HepG2 (cell line): ENCODE measurements around the gene PLXNC1. TPM values are rescaled to one million over a fixed set of nuclear protein-coding genes. Genes with fewer than 3 reads are reported as not detected.

Source experiments
- CCDC6 ChIP-seq: sonication (generic); formaldehyde crosslinking; IDR thresholded peaks from 2 replicates; pipeline ENCODE4 v1.8.1; 2022; ENCODE audit warnings: mild to moderate bottlenecking, missing genetic modification reagents, moderate library complexity
- ELF1 ChIP-seq: sonication (generic); formaldehyde crosslinking; IDR thresholded peaks from 2 replicates; pipeline ENCODE4 v1.4.0; 2020; ENCODE audit warnings: missing genetic modification reagents
- FOXJ3 ChIP-seq: sonication (generic); formaldehyde crosslinking; IDR thresholded peaks from 2 replicates; pipeline ENCODE4 v1.4.0; 2020; ENCODE audit warnings: missing genetic modification reagents, mild to moderate bottlenecking, borderline replicate concordance
- GABPB1 ChIP-seq: IDR thresholded peaks from 2 replicates; pipeline ENCODE4 v1.6.1; 2016; ENCODE audit warnings: mild to moderate bottlenecking, missing genetic modification reagents, moderate library complexity, missing compliant biosample characterization
- HNF1A ChIP-seq, 2 experiments: sonication (generic) in 1 of 2; formaldehyde crosslinking in 1 of 2; IDR thresholded peaks; 2 replicates each; pipeline versions ENCODE4 v1.4.0 to v1.6.1; 2016 to 2020; ENCODE audit warnings: borderline replicate concordance in 1 of 2, low read depth in 1 of 2, mild to moderate bottlenecking in 1 of 2, missing genetic modification reagents in 1 of 2
- HOXA3 ChIP-seq: sonication (generic); formaldehyde crosslinking; IDR thresholded peaks from 2 replicates; pipeline ENCODE4 v1.5.0; 2020; ENCODE audit warnings: missing genetic modification reagents
- MEF2D ChIP-seq: sonication (generic); formaldehyde crosslinking; IDR thresholded peaks from 2 replicates; pipeline ENCODE4 v1.5.1; 2020; ENCODE audit warnings: mild to moderate bottlenecking, missing genetic modification reagents
- NFIB ChIP-seq: sonication (generic); formaldehyde crosslinking; IDR thresholded peaks from 2 replicates; pipeline ENCODE4 v1.9.0; 2021; ENCODE audit warnings: missing genetic modification reagents, mild to moderate bottlenecking, borderline replicate concordance
- NR2F1 ChIP-seq, 2 experiments: fragments of 450-650 bp in 1 of 2; formaldehyde crosslinking in 1 of 2; IDR thresholded peaks; 2 replicates each; pipeline versions ENCODE4 v1.5.0 to v1.6.1; 2016 to 2020; ENCODE audit warnings: mild to moderate bottlenecking in 1 of 2, missing compliant biosample characterization in 1 of 2, missing genetic modification reagents in 1 of 2, moderate library complexity in 1 of 2
- PHF21A ChIP-seq: sonication (generic); formaldehyde crosslinking; IDR thresholded peaks from 2 replicates; pipeline ENCODE4 v1.5.0; 2020; ENCODE audit warnings: mild to moderate bottlenecking, missing genetic modification reagents
- POGK ChIP-seq: sonication (generic); formaldehyde crosslinking; conservative IDR thresholded peaks from 2 replicates; pipeline ENCODE4 v1.8.0; 2022; ENCODE audit warnings: mild to moderate bottlenecking, moderate library complexity, missing genetic modification reagents
- SOX6 ChIP-seq, 2 experiments: fragments of 450-650 bp in 1 of 2; sonication (generic) in 1 of 2; formaldehyde crosslinking in 1 of 2; IDR thresholded peaks; 2 replicates each; pipeline versions ENCODE4 v1.4.0 to v1.6.1; 2017 to 2020; ENCODE audit warnings: antibody characterized with exemption in 1 of 2, mild to moderate bottlenecking in 1 of 2, missing genetic modification reagents in 1 of 2
- TBX2 ChIP-seq: sonication (generic); formaldehyde crosslinking; IDR thresholded peaks from 2 replicates; pipeline ENCODE4 v1.5.0; 2020; ENCODE audit warnings: missing genetic modification reagents, mild to moderate bottlenecking, borderline replicate concordance
- ZBTB26 ChIP-seq: IDR thresholded peaks from 2 replicates; pipeline ENCODE4 v1.6.1; 2016; ENCODE audit warnings: missing compliant biosample characterization, missing genetic modification reagents, borderline replicate concordance
- ZMYM4 ChIP-seq: sonication (generic); formaldehyde crosslinking; IDR thresholded peaks from 2 replicates; pipeline ENCODE4 v1.8.1; 2023; ENCODE audit warnings: mild to moderate bottlenecking, missing genetic modification reagents
- ZNF281 ChIP-seq: sonication (generic); formaldehyde crosslinking; IDR thresholded peaks from 2 replicates; pipeline ENCODE4 v1.4.0; 2020; ENCODE audit warnings: missing genetic modification reagents, borderline replicate concordance
- ZNF614 ChIP-seq: IDR thresholded peaks from 2 replicates; pipeline ENCODE4 v1.6.1; 2018; ENCODE audit warnings: missing biosample characterization, missing genetic modification reagents, inconsistent platforms, borderline replicate concordance
- ZSCAN9 ChIP-seq: IDR thresholded peaks from 2 replicates; pipeline ENCODE4 v1.6.1; 2016; ENCODE audit warnings: borderline replicate concordance
- polyA plus RNA-seq, 8 experiments: library from polyadenylated mRNA; depleted of rRNA in 3 of 8; stranded (reverse) in 7 of 8; unstranded in 1 of 8; fragments of >200 nt; fragmentation: Illumina TruSeq in 4 of 8; extraction: Trizol in 4 of 8; gene quantifications; 2 replicates each; pipeline versions ENCODE4 v1.2.1 to v1.2.3, GENCODE V29; 2011 to 2016; ENCODE audit warnings: low read depth in 4 of 8, missing spikeins in 1 of 8, mixed read lengths in 1 of 8; ENCODE audit not compliant: insufficient read depth in 1 of 8
- total RNA-seq, 5 experiments: library from RNA; depleted of rRNA; stranded (reverse); fragments of >200 nt; fragmentation: Illumina TruSeq; extraction: Trizol; gene quantifications; 2 replicates each; pipeline ENCODE4 v1.2.3, GENCODE V29; 2016; ENCODE audit warnings: low read depth in 1 of 5

The PLXNC1 gene
- total and polyA plus RNA-seq, 2 of the 13 experiments (the other 11 are each of a cell fraction or from before 2014, with no cell fraction given), result 6.6 to 11.2 TPM

GRCh38 chr12:94230357-94230905, 82.1 kb downstream of the PLXNC1 start (continued):
- 0 out of 2 replicates have a peak, but pooled peaks have one; percentile 24 for TF ChIP-seq HNF1A (IDR thresholded peaks at IDR 0.05; ENCODE audit: low read depth)
- TF ChIP-seq HNF1A (CRISPR knock-in tag; IDR thresholded peaks at IDR 0.05; ENCODE audit: borderline replicate concordance), result peak; percentile 67; the same call in 1 of the 2 replicates
- no peak for TF ChIP-seq ZNF281 (CRISPR knock-in tag)
- peak; percentile 76; the same call in 1 of the 2 replicates for TF ChIP-seq FOXJ3 (CRISPR knock-in tag)
- 0 out of 2 replicates have a peak, but pooled peaks have one; percentile 27 for TF ChIP-seq POGK (CRISPR knock-in tag)
- peak; percentile 89 for TF ChIP-seq TBX2 (CRISPR knock-in tag)
- TF ChIP-seq ZSCAN9 (CRISPR knock-in tag), result peak; percentile 55; the same call in 1 of the 2 replicates
- peak; percentile 88 for TF ChIP-seq ZNF614
- peak; percentile 83 for TF ChIP-seq PHF21A
- peak; percentile 49; the same call in 1 of the 2 replicates for TF ChIP-seq GABPB1 (CRISPR knock-in tag)
- TF ChIP-seq NR2F1 (CRISPR knock-in tag; IDR thresholded peaks at IDR 0.05), result peak; percentile 33 to 60; a peak in 2 of 4 replicates
- TF ChIP-seq ZMYM4, result peak; percentile 54
- no peak for TF ChIP-seq CCDC6 (CRISPR knock-in tag)
- 0 out of 2 replicates have a peak, but pooled peaks have one; percentile 66 for TF ChIP-seq MEF2D (CRISPR knock-in tag)
- TF ChIP-seq NFIB (CRISPR knock-in tag), result no peak
- TF ChIP-seq ELF1 (CRISPR knock-in tag), result peak; percentile 64
- TF ChIP-seq HOXA3, result peak; percentile 75
- TF ChIP-seq ZBTB26, result 0 out of 2 replicates have a peak, but pooled peaks have one; percentile 73
- no peak for TF ChIP-seq SOX6 (IDR thresholded peaks at IDR 0.05)
- TF ChIP-seq SOX6 (CRISPR knock-in tag; IDR thresholded peaks at IDR 0.05), result peak; percentile 94
